ENCODE data around the gene ASCC3.

The ASCC3 gene

GRCh38 chr6:100627911-100628758 is 253.0 kb downstream of the ASCC3 start:
- TF ChIP-seq CTCF (IDR thresholded peaks at IDR 0.05; ENCODE audit: low read depth, low read length) = no peak
- DNase-seq (ENCODE audit: low read depth in 2 of 2) = no peak
- H3K4me3 ChIP-seq (replicated peaks in 1 of 2; ENCODE audit: low read depth in 2 of 2, low read length in 2 of 2) = no peak overlapping the region

GRCh38 chr6:100626721-100627120 is 254.4 kb downstream of the ASCC3 start:
- no peak for TF ChIP-seq CTCF (IDR thresholded peaks at IDR 0.05; ENCODE audit: low read depth, low read length)
- no peak for DNase-seq (ENCODE audit: low read depth in 2 of 2)
- H3K4me3 ChIP-seq (replicated peaks in 1 of 2; ENCODE audit: low read depth in 2 of 2, low read length in 2 of 2) = no peak overlapping the region

- TF ChIP-seq CTCF (IDR thresholded peaks at IDR 0.05; ENCODE audit: low read depth, low read length) = no peak
- DNase-seq (ENCODE audit: low read depth in 2 of 2) = peak; percentile 65 to 68
- H3K4me3 ChIP-seq (replicated peaks in 1 of 2; ENCODE audit: low read depth in 2 of 2, low read length in 2 of 2) = no peak overlapping the region
Measured at GRCh38 chr6:100622907-100623692, 258.0 kb downstream of the ASCC3 start.

- DNase-seq (ENCODE audit: low read depth in 2 of 2) = peak; percentile 66 to 85
- no peak overlapping the region for H3K4me3 ChIP-seq (replicated peaks in 1 of 2; ENCODE audit: low read depth in 2 of 2, low read length in 2 of 2)
- no peak for TF ChIP-seq CTCF (IDR thresholded peaks at IDR 0.05; ENCODE audit: low read depth, low read length)
Measured at GRCh38 chr6:100620085-100620840, 260.9 kb downstream of the ASCC3 start.

- no peak for TF ChIP-seq CTCF (IDR thresholded peaks at IDR 0.05; ENCODE audit: low read depth, low read length)
- no peak overlapping the region for H3K4me3 ChIP-seq (replicated peaks in 1 of 2; ENCODE audit: low read depth in 2 of 2, low read length in 2 of 2)
- no peak for DNase-seq (ENCODE audit: low read depth in 2 of 2)
Measured at GRCh38 chr6:100618351-100618671, 262.8 kb downstream of the ASCC3 start.

GRCh38 chr6:100617633-100618350 is 263.3 kb downstream of the ASCC3 start:
- DNase-seq (ENCODE audit: low read depth in 2 of 2) = peak in 1 of 2 donors; percentile 29
- TF ChIP-seq CTCF (IDR thresholded peaks at IDR 0.05; ENCODE audit: low read depth, low read length) = no peak
- no peak overlapping the region for H3K4me3 ChIP-seq (replicated peaks in 1 of 2; ENCODE audit: low read depth in 2 of 2, low read length in 2 of 2)

Measured in cardiac fibroblast (primary cell).